Endothelial cell of umbilical vein (primary cell): Measurements from ENCODE around the gene NT5DC4. TPM values are rescaled to one million over a fixed set of nuclear protein-coding genes. Genes with fewer than 3 reads are reported as not detected.

Source experiments
- BruUV-seq: library from RNA; stranded (reverse); fragments of 400-500 nt; replicated peaks from 2 replicates; lab custom pipeline; 2021; lab: Mats Ljungman, UMichigan
- CTCF ChIA-PET: fragments of 300-600, 350-600 bp; sonication (Branson Sonifier 250); formaldehyde crosslinking; loops from one replicate; lab custom pipeline; 2021; ENCODE audit warnings: antibody characterized with exemption, inconsistent platforms; lab: Charles Lee
- POLR2A ChIA-PET: fragments of 300-600, 350-600 bp; sonication (Branson Sonifier 250); formaldehyde crosslinking; loops from one replicate; lab custom pipeline; 2021; ENCODE audit warnings: antibody characterized with exemption, inconsistent platforms; lab: Charles Lee
- DNase-seq: peaks from one replicate; pipeline ENCODE4 v3.0.0-alpha.2; 2011; ENCODE audit warnings: low read depth, low spot score
- FAIRE-seq: peaks from 2 replicates; lab custom pipeline; 2011; peaks lifted over from hg19 to GRCh38; lab: Jason Lieb, UNC
- H2AFZ ChIP-seq: 2 replicates; pipeline ENCODE4 v1.6.0; 2012; ENCODE audit warnings: low read depth, low read length, control low read depth, inconsistent platforms
- H3K27ac ChIP-seq: 2 replicates; pipeline ENCODE4 v1.5.1; 2011; ENCODE audit warnings: low read depth, mild to moderate bottlenecking, control low read depth, low read length, moderate library complexity; ENCODE audit not compliant: insufficient read depth
- H3K27me3 ChIP-seq, 2 experiments: 2 replicates each; pipeline versions ENCODE4 v1.6.0 to v1.6.1; 2011; ENCODE audit warnings: low read length in 2 of 2, mixed read lengths in 1 of 2; ENCODE audit not compliant: control insufficient read depth in 2 of 2, insufficient read depth in 2 of 2
- H3K36me3 ChIP-seq, 2 experiments: 2 replicates in 1 of 2; 3 replicates in 1 of 2; pipeline ENCODE4 v1.5.1; 2011; ENCODE audit warnings: low read length in 2 of 2, mild to moderate bottlenecking in 1 of 2, moderate library complexity in 1 of 2; ENCODE audit not compliant: control insufficient read depth in 2 of 2, insufficient read depth in 2 of 2; ENCODE audit errors: extremely low read depth in 1 of 2
- H3K4me1 ChIP-seq: 3 replicates; pipeline ENCODE4 v1.5.1; 2011; ENCODE audit warnings: mild to moderate bottlenecking, low read length; ENCODE audit not compliant: control insufficient read depth, insufficient read depth; ENCODE audit errors: extremely low read depth
- H3K4me2 ChIP-seq: 2 replicates; pipeline ENCODE4 v1.6.1; 2011; ENCODE audit warnings: low read length, control low read depth, mixed read lengths; ENCODE audit not compliant: insufficient read depth
- H3K4me3 ChIP-seq, 3 experiments: fragments of 200-600 bp in 1 of 3; sonication (generic), shearing (Covaris generic) in 1 of 3; replicated peaks in 1 of 3; 2 replicates each; pipeline ENCODE4 v1.5.1; 2011 to 2016; ENCODE audit warnings: control low read depth in 3 of 3, low read length in 3 of 3, mild to moderate bottlenecking in 2 of 3, inconsistent platforms in 1 of 3, low read depth in 1 of 3, moderate library complexity in 1 of 3; ENCODE audit not compliant: insufficient read depth in 1 of 3
- H3K79me2 ChIP-seq: 2 replicates; pipeline ENCODE4 v1.6.0; 2012; ENCODE audit warnings: low read length, inconsistent platforms; ENCODE audit not compliant: control insufficient read depth, insufficient read depth
- H3K9ac ChIP-seq: replicated peaks from 2 replicates; pipeline ENCODE3; 2011; ENCODE audit warnings: low read length, control low read depth; ENCODE audit not compliant: insufficient read depth; ENCODE audit errors: extremely low read depth
- H3K9me1 ChIP-seq: replicated peaks from 3 replicates; pipeline ENCODE4 v1.6.0; 2011; ENCODE audit warnings: mild to moderate bottlenecking, low read length; ENCODE audit not compliant: control insufficient read depth, insufficient read depth; ENCODE audit errors: extremely low read depth
- H3K9me3 ChIP-seq: replicated peaks from 2 replicates; pipeline ENCODE4 v1.5.1; 2012; ENCODE audit warnings: low read length, inconsistent platforms; ENCODE audit not compliant: control insufficient read depth, insufficient read depth
- H4K20me1 ChIP-seq: replicated peaks from 2 replicates; pipeline ENCODE3; 2011; ENCODE audit warnings: mild to moderate bottlenecking, low read length; ENCODE audit not compliant: control insufficient read depth, insufficient read depth; ENCODE audit errors: extremely low read depth
- EZH2 ChIP-seq: IDR thresholded peaks from 2 replicates; pipeline ENCODE4 v1.6.1; 2012; ENCODE audit warnings: borderline replicate concordance, low read depth, mild to moderate bottlenecking, moderate library complexity, low read length, inconsistent platforms; ENCODE audit not compliant: severe bottlenecking
- FOS ChIP-seq: IDR thresholded peaks from 2 replicates; pipeline ENCODE4 v1.6.1; 2011; ENCODE audit warnings: mild to moderate bottlenecking, low read length, moderate library complexity, borderline replicate concordance; ENCODE audit not compliant: insufficient read depth
- GATA2 ChIP-seq: IDR thresholded peaks from 2 replicates; pipeline ENCODE4 v1.7.0; 2011; ENCODE audit warnings: low read depth, mild to moderate bottlenecking, moderate library complexity, mixed read lengths, low read length; ENCODE audit not compliant: insufficient read length, insufficient read depth
- JUN ChIP-seq: IDR thresholded peaks from 2 replicates; pipeline ENCODE4 v1.6.1; 2011; ENCODE audit warnings: borderline replicate concordance, low read depth; ENCODE audit not compliant: insufficient read length, insufficient read depth
- MYC ChIP-seq: IDR thresholded peaks from one replicate; pipeline ENCODE4 v1.6.1; 2011; ENCODE audit warnings: mild to moderate bottlenecking, low read depth, low read length
- POLR2A ChIP-seq: IDR thresholded peaks from 2 replicates; pipeline ENCODE4 v1.6.1; 2012; ENCODE audit warnings: low read depth, mild to moderate bottlenecking, control low read depth, low read length
- POLR2AphosphoS5 ChIP-seq: IDR thresholded peaks from 2 replicates; pipeline ENCODE4 v1.6.1; 2012; ENCODE audit warnings: low read depth, mild to moderate bottlenecking, control low read depth, low read length, moderate library complexity; ENCODE audit not compliant: insufficient read depth
- dilution Hi-C: fragments of 300-500 bp; cut with MboI; formaldehyde crosslinking; loops from one replicate; pipeline ENCODE4 v1.15.0; 2019; ENCODE audit warnings: low sequenced_read_pairs; ENCODE audit not compliant: extremely low pct_ligation_motif_present
- intact Hi-C: fragments of 100-400 bp; cut with micrococcal nuclease; formaldehyde crosslinking; loops from one replicate; pipeline ENCODE4 v1.10.0; 2022
- polyA plus RNA-seq, 4 experiments: library from polyadenylated mRNA; depleted of rRNA in 3 of 4; stranded (reverse) in 3 of 4; unstranded in 1 of 4; fragments of >200 nt; gene quantifications; 2 replicates each; pipeline versions ENCODE4 v1.2.1 to v1.2.3, GENCODE V29; 2011 to 2012; ENCODE audit warnings: missing spikeins in 1 of 4
- total RNA-seq: library from RNA; stranded (reverse); gene quantifications from 2 replicates; pipeline ENCODE4 v1.2.3, GENCODE V29; 2021
- TF ChIP-seq, protein P1 (sequence below): IDR thresholded peaks from 2 replicates; pipeline ENCODE4 v1.6.1; 2011; ENCODE audit not compliant: insufficient read depth, insufficient read length
- TF ChIP-seq, protein P2 (sequence below), 2 donors: IDR thresholded peaks; 1 replicate in 1 of 2; 2 replicates in 1 of 2; pipeline ENCODE4 v1.5.1; 2011; ENCODE audit warnings: low read length in 2 of 2, mild to moderate bottlenecking in 2 of 2, moderate library complexity in 2 of 2, control low read depth in 1 of 2, inconsistent platforms in 1 of 2, low read depth in 1 of 2; ENCODE audit not compliant: insufficient read depth in 1 of 2; ENCODE audit errors: extremely low read depth in 1 of 2

NT5DC4 gene
- total and polyA plus RNA-seq, 2 donors (not counting 3 experiments of a cell fraction or from before 2014, with no cell fraction given): not detected

- ChIA-PET POLR2A (no interaction called here), CTCF (interaction anchor here (0.6 to 9.1 kb wide), 7 partner anchors 11 to 212 kb away, joined by 3 to 207 read pairs (median 4); no protein-coding TSS in a partner anchor)
- no peaks in the 10 kb centered on the region for H3K27me3 ChIP-seq
- no peak overlapping the region for H3K4me2 ChIP-seq
- no peaks in the 10 kb centered on the region for H3K36me3 ChIP-seq
- no peaks in the 10 kb centered on the region for H4K20me1 ChIP-seq
- H3K9me1 ChIP-seq: no peaks in the 10 kb centered on the region
- H3K4me1 ChIP-seq: peaks cover 3% of the 10 kb centered on the region
- dilution Hi-C loops: no loop called here
- no peak overlapping the region for H3K27ac ChIP-seq
- no peak for DNase-seq
- H3K79me2 ChIP-seq: no peaks in the 10 kb centered on the region
- FAIRE-seq: no peak
- H3K9me3 ChIP-seq: no peaks in the 10 kb centered on the region
- no peak overlapping the region for H3K4me3 ChIP-seq
- no TSS peak for BruUV-seq
- H3K9ac ChIP-seq: no peak overlapping the region
- H2AFZ ChIP-seq: no peak overlapping the region
- intact Hi-C loops: no loop called here
- TF ChIP-seq, protein P1, sequence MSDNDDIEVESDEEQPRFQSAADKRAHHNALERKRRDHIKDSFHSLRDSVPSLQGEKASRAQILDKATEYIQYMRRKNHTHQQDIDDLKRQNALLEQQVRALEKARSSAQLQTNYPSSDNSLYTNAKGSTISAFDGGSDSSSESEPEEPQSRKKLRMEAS: no peak
- TF ChIP-seq JUN: no peak
- no peak for TF ChIP-seq GATA2
- TF ChIP-seq POLR2A: no peak
- TF ChIP-seq MYC: no peak
Observed at GRCh38 chr2:112730216-112730615, 9.4 kb downstream of the NT5DC4 start.

- H3K4me1 ChIP-seq: peaks cover 3% of the 10 kb centered on the region
- dilution Hi-C loops: no loop called here
- DNase-seq (no peak), FAIRE-seq (no peak)
- no peak for TF ChIP-seq POLR2A
- TF ChIP-seq JUN: no peak
- no peak for TF ChIP-seq EZH2
- no peak for TF ChIP-seq FOS
- TF ChIP-seq GATA2: no peak
- TF ChIP-seq, protein P1: no peak
- TF ChIP-seq, protein P2, sequence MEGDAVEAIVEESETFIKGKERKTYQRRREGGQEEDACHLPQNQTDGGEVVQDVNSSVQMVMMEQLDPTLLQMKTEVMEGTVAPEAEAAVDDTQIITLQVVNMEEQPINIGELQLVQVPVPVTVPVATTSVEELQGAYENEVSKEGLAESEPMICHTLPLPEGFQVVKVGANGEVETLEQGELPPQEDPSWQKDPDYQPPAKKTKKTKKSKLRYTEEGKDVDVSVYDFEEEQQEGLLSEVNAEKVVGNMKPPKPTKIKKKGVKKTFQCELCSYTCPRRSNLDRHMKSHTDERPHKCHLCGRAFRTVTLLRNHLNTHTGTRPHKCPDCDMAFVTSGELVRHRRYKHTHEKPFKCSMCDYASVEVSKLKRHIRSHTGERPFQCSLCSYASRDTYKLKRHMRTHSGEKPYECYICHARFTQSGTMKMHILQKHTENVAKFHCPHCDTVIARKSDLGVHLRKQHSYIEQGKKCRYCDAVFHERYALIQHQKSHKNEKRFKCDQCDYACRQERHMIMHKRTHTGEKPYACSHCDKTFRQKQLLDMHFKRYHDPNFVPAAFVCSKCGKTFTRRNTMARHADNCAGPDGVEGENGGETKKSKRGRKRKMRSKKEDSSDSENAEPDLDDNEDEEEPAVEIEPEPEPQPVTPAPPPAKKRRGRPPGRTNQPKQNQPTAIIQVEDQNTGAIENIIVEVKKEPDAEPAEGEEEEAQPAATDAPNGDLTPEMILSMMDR (IDR thresholded peaks at IDR 0.05; ENCODE audit: extremely low read depth in 1 of 2, insufficient read depth in 1 of 2, low read depth in 1 of 2, low read length in 2 of 2): no peak
- TF ChIP-seq POLR2AphosphoS5: no peak
- no peak for TF ChIP-seq MYC
- no peak overlapping the region for H2AFZ ChIP-seq
- H3K9me3 ChIP-seq: no peaks in the 10 kb centered on the region
- H3K79me2 ChIP-seq: no peaks in the 10 kb centered on the region
- intact Hi-C loops: no loop called here
- H3K4me3 ChIP-seq: no peak overlapping the region
- no peaks in the 10 kb centered on the region for H3K36me3 ChIP-seq
- no TSS peak for BruUV-seq
- POLR2A ChIA-PET: no interaction called here
- no peak overlapping the region for H3K27ac ChIP-seq
- CTCF ChIA-PET: interaction anchor here (0.8 to 9.1 kb wide), 7 partner anchors 10 to 211 kb away, joined by 3 to 207 read pairs (median 4); no protein-coding TSS in a partner anchor
- no peaks in the 10 kb centered on the region for H3K27me3 ChIP-seq
- H4K20me1 ChIP-seq: no peaks in the 10 kb centered on the region
- H3K4me2 ChIP-seq: no peak overlapping the region
- no peak overlapping the region for H3K9ac ChIP-seq
- no peaks in the 10 kb centered on the region for H3K9me1 ChIP-seq
Observed at GRCh38 chr2:112730791-112731190, 10.0 kb downstream of the NT5DC4 start.
